HPDE6-E6E7 (cell line): ENCODE results near the gene FRYL.
"Not testable (repeated sequence)": the region's sequence is repeated elsewhere in the genome, so short reads cannot be mapped to it uniquely, and the experiment has no call there.

Source experiments
- DNase-seq: peaks from one replicate; pipeline ENCODE4 v3.0.0; 2011; ENCODE audit warnings: missing footprints; ENCODE audit errors: extremely low spot score

Gene FRYL

DNA sequence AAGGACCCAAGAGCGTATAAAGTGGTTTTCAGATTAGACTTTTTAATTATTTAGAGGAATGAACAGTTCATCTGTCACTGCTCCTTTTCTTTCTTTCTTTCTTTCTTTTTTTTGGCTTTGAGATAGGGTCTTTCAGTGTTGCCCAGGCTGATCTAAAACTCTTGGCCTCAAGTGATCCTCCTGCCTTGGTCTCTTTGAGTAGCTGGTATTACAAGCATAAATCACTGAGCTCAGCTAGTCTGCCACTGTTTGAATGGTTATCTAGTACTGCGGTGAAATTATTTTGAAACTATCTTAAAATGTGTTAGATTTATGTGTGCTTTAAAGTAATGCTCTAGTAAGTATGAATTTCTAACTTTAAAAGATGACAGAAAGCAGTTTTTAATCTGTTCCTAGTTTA lies 6.5 kb upstream of the FRYL start:
- no peak for DNase-seq

DNA sequence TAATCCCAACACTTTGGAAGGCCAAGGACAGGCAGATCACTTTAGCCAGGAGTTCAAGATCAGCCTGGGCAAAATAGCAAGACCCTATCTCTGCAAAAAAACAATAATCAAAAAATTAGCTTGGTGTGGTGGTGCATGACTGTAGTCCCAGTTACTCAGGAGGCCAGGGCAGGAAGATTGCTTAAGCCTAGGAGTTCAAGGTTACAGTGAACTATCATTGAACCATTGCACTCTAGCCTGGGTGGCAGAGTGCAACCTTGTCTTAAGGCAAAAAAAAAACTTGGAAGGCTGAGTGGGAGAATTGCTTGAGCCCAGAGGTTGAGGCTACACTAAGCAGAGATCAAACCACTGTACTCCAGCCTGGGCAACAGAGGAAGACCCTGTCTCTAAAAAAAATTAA lies 5.2 kb upstream of the FRYL start:
- no peak for DNase-seq

DNA sequence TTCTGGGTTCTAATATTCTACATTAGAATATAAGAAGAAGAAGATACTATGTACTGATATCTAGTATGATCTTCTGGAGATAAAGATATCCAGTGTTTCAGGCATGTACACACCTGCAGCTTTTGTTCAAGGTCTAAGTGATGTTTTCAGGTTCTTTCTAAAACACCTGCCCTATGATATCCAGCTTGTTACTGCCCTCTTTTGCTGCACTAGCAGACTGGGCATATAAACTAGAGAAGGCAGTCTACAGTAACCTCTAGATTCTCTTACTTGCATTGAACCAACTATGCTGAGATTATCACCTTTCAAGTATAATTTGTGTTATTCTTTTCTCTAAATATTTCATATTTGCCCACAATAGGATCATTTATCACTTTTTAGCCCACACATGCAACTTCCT lies 1.9 kb upstream of the FRYL start:
- DNase-seq = no peak

DNA sequence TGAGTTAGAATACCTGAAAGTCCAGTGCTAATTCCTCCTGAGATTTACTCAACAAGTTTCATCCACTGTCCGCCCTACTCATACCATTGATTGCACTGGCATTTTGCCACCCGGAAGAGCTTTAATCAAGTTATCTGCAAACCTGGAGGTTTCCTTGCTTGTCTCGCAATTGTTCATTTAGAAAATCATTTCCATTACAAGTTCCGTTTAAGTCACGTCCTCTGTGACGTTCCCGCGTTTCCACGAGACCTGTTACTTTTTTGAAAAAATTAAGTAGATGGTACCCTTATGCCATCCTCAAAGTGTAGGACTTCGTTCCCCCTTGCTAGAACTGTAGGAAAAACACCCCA lies 761 bp upstream of the FRYL start:
- no peak for DNase-seq

DNA sequence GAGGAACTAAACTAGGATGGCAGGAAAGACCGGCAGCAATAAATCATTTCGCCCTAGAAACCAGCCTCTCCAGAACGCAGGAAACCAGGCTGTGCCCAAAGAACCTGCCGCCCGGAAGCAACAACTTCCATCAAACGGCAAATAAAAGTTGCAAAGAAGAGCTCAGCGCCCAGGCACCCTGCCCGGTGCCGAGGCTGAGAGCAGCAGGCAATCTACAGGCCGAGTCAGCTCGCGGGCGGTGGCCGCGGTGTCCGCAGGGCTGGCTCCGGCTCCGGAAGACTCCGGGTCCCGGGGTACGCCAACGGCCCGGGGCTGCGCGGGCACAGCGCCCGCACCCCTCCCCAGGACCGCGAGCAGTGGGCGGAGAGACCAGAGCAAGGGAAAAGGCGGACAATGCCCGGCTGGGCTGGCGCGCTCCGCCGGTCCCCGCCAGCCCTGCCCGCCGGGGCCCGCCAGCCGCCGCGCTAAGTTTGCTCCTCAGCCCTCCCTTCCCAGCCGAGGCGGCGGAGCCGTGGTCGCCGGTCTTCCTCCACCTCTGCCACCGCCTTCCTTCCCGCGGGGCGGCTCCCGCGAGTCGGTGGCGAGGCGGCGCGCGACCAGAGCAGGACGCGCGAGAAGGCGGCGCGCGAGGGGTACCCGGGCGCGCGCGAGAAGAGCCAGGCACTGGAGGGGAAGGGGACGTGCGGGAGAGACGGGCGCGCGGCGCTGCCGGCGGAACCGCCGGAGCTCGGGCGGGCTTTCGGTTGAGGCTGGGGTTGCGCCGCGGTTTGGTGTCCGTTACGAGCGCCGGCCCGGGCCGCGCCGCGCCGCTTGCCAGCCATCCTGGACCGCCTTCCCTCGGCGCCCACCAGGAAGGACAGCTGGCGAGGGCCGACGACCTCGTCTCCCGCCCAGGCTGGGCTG lies 733 bp downstream of the FRYL start:
- peak; percentile 17 for DNase-seq

DNA sequence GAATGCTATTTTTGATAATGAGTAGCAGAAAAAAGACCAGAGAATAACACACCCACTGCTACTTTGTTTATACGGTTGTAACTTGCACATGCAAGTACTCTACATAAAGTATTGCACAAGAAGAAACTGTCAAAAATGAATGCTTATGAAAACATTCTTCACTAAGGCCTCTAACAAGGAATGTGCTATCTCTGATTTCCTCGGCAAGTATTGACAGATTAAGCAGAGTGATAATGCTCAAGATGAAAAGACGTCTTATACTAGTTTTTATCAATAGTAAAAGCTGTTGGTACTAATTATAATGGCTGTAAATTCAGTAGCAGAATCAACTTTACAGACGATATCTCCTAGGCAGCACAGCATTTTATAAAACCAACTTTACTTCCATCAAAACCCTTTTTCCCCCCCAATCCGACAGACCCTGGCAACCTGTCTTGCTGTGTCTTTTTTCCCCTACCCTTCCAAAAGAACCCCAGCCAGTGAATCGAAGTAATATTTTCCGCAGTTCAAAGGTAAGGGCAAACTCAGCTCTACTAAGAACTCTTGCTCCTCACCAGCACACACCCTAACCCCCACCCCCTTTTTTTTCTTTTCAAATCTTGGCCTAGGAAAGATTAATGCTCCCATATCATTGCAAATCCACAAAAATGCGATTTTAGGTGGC lies 1.5 kb downstream of the FRYL start:
- DNase-seq = no peak

DNA sequence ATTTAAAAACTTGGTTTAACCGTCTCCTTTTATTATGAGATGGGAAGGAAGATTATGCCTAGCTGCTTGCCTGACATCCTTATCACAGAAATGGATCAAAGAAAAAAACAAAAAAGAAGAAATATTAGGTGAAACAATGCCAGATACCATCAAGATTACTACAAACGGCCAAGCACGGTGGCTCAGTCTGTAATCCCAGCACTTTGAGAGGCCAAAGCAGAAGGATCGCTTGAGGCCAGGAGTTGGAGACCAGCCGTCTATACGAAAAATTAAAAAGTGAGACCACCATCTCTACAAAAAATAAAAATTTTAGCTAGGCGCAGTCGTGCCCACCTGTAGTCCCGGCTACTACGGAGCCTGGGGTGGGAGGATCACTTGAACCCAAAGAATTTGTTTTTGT lies 2.3 kb downstream of the FRYL start:
- no peak for DNase-seq

DNA sequence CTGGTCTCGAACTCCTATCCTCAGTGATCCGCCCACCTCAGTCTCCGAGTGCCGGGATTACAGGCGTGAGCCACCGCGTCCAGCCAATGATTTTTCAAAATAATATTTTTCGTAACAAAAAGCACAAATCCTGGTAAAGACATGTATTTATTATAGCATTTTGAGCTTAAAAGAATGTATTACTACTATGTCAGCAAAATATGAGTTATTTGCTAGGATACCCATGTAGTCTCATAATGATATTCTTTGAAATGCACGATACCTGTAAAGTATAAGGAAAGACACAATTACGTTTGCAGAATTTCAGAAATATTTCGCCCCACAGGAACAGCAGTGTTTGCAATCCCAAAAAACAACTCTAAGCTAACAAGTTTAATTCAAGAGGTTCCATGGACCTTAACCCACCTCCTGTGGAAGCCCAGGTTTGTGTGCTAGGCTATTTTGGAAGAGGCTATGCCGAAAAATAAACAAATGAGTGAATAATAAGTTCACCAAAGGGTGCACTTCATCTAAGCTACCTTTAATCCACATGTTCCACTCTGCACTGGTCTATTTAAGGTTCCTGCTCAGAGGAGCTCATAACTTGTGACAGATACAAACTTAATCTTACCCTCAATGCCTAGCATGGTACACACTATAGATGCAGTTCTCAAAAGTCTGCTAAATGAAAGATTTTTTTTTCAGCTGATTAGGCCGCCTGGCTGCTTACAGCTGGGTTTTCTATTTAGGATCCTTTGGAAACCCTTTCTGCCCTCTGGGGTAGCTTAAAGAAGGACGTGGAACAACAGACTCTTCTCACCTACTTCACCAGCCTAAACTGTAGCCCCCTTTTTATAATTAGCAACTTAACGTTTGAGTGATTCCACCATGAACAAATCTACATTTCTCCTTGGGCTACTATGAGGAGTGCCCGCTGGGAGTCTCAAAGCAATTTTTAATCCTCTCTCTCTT lies 5.0 kb downstream of the FRYL start:
- DNase-seq = no peak

DNA sequence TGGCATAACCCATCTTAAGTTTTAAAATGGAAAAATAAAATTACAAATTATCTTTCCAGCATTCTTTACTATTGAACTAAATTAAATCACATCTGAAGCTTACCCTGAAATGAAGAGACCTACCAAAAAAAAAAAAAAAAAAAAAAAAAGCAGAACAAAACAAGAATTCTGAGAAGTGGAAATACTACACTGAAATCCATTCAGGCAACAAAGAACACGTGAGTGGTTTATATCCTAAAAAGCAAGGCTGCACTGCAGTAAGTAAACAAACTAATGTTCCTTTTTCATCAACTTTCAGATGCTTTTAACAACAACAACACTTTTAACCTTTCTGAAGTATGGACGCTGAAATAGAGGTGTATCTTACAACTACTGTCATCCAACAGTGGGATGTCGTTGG lies 7.5 kb downstream of the FRYL start:
- no peak for DNase-seq

DNA sequence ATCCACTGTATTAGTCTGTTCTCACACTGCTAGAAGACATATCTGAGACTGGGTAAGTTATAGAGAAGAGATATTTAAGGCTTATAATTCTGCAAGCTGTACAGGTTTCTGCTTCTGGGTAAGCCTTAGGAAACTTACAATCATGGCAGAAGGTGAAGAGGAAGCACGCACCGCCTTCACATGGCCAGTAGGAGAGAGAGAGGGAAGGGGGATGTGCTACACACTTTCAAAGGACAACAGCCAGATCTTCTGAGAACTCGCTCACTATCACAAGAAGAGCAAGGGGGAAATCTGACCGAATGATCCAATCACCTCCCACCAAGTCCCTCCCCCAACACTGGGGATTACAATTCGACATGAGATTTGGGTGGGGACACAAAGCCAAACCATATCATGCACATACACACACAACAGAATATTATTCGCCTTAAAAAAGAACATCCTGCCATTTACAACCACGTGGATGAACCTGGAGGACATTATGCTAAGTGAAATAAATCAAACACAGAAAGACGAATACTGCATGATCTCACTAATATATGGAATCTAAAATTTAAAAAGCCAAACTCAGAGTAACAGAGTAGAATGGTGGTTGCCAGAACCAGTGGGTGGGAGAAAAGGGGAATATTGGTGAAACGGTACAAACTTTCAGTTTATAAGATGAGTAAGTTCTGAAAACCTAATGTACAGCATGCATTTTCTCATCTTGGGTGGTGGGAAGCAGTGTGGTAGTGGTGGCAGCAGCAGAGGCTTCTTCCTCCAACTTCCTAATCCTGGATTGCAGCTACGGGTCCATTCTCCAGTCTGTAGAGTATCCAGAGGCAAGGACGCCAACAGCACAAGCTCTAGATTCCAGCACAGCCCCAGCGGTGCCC lies 12.8 kb downstream of the FRYL start:
- DNase-seq = no peak

DNA sequence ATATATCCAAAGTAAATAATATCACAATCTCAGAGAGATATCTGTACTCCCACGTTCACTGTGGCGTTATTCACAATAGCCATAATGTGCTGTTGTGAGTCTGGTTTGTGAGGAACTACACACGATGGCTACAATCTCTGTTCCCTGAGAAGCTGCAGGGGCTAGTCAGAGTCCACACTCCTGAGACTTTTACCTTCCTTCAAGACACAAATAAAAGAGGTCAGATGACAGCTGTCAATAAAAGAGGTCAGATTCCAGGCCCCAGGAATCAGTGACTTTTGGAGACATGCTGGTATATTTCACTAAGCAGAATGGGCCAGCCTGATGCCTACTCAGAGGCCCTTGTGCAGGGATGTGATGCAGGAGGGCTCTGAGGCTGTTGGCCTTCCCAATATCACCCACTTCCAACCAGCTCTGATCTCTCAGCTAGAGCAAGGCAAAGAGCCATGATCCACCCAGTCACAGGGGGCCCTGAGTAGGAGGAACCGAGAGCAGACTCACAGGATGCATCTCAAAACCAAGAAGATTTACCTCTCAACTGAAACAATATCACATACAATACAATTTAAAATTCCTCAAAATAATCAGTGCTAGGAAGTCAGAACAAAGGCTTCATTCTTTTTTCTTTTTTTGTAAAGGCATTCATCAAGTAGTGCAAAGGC lies 13.8 kb downstream of the FRYL start:
- DNase-seq = no peak

DNA sequence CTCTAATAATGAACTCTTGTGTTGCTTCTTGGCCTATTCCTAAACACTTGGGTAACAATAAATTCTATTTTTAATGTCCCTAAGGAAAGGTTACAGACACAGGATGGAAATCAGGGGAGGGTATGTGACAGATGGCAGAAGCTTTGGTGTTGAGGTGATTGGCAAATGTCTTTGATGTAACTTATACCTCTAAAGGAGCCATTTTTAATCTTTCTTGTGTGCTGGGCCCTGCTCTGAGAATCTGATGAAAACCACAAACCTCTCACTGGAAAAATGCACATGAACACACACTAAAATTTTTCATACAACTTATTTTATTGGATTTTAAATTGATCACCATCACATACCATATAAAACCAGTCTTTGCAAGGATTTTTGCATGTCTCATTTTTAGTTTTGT lies 17.7 kb downstream of the FRYL start:
- no peak for DNase-seq

DNA sequence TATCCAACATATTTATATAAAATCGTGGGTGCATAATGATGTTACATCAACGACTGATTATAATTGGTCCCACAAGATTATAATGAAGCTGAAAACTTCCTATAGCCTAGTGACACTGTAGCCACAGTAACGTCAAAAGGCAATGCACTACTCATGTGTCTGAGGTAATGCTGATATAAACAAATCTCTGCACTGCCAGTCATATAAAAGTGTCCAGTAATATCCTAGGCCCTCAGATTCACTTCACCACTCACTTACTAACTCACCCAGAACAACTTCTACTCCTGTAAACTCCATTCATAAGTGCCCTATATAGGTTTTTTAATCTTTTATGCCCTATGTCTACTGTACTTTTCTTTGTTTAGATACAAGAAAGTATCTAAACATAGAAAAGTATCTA lies 18.8 kb downstream of the FRYL start:
- no peak for DNase-seq

DNA sequence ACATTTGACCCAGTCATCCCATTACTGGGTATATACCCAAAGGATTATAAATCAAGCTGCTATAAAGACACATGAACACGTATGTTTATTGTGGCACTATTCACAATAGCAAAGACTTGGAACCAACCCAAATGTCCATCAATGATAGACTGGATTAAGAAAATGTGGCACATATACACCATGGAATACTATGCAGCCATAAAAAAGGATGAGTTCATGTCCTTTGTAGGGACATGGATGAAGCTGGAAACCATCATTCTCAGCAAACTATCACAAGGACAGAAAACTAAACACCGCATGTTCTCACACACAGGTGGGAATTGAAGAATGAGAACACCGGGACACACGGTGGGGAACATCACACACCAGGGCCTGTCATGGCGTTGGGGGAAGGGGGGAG lies 21.4 kb downstream of the FRYL start:
- not testable (repeated sequence) for DNase-seq

DNA sequence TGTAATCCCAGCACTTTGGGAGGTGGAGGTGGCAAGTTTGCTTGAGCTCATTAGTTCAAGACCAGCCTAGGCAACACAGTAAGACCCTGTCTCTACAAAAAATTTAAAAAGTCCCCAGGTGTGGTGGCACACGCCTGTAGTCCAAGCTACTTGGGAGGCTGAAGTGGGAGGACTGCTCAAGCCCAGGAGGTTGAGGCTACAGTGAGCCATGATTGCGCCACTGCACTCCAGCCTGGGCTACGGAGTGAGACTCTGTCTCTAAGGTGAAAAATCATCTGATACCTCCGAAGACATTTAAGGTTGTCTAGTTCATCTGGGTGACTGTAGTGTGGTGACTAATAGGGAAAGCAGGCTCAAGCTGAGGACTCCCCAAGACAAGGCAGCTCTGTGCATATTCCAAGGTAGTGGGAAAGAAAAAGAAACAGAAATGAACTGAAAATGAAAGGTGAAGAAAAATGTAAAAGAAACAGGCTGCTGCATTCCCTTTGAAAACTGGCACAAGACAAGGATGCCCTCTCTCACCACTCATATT lies 23.3 kb downstream of the FRYL start:
- DNase-seq = no peak

DNA sequence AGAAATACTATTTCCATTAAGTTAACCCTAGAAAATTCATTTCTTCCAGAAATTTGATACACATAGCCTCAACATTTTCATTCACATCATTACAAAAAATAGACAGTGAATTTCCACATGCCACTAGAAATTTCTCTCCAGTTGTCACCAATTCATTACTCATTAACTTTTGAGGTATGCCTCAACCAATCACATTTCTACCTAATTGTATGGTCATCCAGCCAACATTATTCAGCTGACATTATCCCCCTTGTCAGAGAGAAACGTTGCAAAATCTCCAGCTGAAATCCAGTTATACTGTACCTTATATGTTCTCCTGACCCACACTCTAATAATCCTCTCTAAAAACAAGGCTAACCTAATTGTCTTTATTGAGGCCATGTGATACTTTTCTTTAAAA lies 24.8 kb downstream of the FRYL start:
- DNase-seq = no peak

DNA sequence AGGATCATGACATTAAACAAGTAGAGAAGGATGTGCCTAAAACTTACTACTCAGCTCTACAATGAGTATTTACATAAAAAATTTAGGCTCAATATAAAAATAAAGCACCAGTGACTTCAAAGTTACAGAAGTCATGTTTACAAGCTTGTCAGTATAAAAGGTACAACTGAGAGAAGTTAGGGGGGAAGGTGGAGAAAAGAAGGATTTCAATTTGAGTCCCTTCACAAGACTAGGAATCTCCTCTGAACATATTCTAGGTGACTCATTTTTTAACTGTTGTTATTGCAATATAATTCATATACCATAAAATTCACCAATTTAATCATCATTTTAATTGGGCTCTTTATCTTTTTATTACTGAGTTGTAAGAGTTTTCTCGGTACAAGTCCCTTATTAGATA lies 26.9 kb downstream of the FRYL start:
- no peak for DNase-seq

DNA sequence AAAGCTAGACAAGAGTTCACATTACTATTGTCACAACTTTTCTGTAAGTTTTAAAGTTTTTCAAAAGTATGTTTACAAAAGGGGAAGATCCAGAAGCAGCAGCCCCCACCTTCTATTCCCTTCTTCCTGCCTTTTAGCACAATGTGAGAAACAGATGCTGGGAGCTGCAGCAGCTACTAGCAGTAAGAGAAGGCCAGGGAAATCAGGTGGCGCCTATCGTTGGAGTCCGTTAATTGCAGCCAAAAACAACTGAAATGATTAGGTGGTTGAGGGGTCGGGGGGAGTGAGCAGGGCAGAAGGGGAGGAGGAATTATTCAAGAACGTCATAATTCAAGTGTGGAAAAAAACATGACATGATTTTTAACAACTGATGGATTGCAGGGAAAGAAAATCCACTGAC lies 27.4 kb downstream of the FRYL start:
- no peak for DNase-seq

DNA sequence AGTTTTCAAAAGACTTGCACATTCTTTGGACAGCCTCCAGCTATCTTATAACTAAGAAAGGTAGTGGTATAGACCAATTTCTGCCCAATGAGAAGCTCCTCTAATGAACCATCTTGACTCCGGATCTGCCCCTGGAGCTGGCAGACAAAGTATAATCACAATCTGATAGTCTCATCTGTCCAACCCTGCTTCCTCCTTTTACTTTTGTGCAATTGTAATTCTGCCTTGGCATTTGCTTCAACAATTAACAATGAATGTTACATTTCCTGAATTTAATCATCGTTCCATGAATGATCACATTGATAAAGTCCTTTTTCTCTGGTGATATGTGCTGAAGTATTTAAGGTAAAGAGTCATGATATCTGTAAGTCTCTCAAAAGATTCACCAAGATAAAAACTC lies 27.8 kb downstream of the FRYL start:
- no peak for DNase-seq

DNA sequence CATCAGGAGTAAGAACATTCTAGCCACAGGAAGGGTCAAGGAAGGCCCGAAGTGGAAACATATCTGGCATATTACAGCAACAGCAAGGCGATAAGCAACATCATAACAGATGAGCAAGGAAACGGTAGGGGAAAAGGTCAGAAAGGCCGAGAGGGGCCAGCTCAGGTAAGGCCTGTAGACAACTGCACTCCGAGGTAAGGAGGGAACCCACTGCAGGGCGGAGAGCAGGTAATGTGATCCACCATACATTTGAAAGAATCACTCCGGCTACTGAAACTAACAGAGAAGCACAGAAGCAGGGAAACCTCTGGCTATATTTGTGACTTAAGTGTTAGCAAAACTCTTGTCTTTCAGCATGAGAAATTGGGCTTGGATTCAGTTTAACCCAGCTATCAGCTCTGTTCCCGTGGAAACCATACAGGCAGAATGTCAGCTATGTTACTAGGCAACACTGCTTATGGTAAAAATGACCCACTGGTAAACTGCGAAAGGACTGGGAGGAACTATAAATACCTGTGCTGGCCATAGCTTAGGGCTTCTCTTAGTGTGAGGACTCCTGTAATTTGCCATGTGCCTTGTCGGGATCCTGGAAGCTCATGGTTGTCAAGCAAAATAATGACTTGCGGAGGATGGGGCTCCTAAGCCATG lies 31.0 kb downstream of the FRYL start:
- no peak for DNase-seq
